Ovary (tissue), 9 donors: ENCODE results near the gene SVOP. TPM values are rescaled to one million over a fixed set of nuclear protein-coding genes. Genes with fewer than 3 reads are reported as not detected.
"Not testable (repeated sequence)": the region's sequence is repeated elsewhere in the genome, so short reads cannot be mapped to it uniquely, and the experiment has no call there.

Experiments
- DNase-seq, 5 donors: peaks; one replicate each; pipeline ENCODE4 v3.0.0-alpha.2; 2019 to 2020
- H3K27ac ChIP-seq, 2 donors: fragments of 200-600 bp; one replicate each; pipeline versions ENCODE4 v1.5.1 to v1.8.0; 2019 to 2022
- H3K27me3 ChIP-seq: fragments of 200-600 bp; one replicate; pipeline ENCODE4 v1.8.0; 2022
- H3K36me3 ChIP-seq: fragments of 200-600 bp; sonication (generic); one replicate; pipeline ENCODE4 v1.5.1; 2019
- H3K4me1 ChIP-seq: one replicate; pipeline ENCODE4 v1.8.1; 2013; ENCODE audit warnings: mild to moderate bottlenecking, moderate library complexity; ENCODE audit not compliant: insufficient read depth
- H3K4me3 ChIP-seq: fragments of 200-600 bp; sonication (generic); one replicate; pipeline ENCODE4 v1.5.1; 2017
- H3K9me3 ChIP-seq, 2 donors: fragments of 200-600 bp in 1 of 2; sonication (generic) in 1 of 2; one replicate each; pipeline versions ENCODE4 v1.5.1 to v1.8.1; 2013 to 2019; ENCODE audit warnings: mild to moderate bottlenecking in 1 of 2, moderate library complexity in 1 of 2
- CTCF ChIP-seq, 3 donors: fragments of 450-650 bp in 2 of 3; fragments of 200-600 bp in 1 of 3; IDR thresholded peaks; one replicate each; pipeline versions ENCODE4 v1.5.1 to v1.8.0; 2016 to 2022; ENCODE audit warnings: antibody characterized with exemption in 3 of 3, mild to moderate bottlenecking in 1 of 3
- EP300 ChIP-seq: sonication (generic); formaldehyde crosslinking; IDR thresholded peaks from one replicate; pipeline ENCODE4 v1.6.1; 2017; ENCODE audit warnings: antibody characterized with exemption
- POLR2A ChIP-seq: fragments of 450-650 bp; IDR thresholded peaks from one replicate; pipeline ENCODE4 v1.6.1; 2017; ENCODE audit warnings: antibody characterized with exemption, mild to moderate bottlenecking, moderate library complexity
- WGBS, 3 donors: extraction: QIAGEN DNeasy Blood & Tissue Kit in 1 of 3; methylation state at CpG; one replicate each; pipeline versions ENCODE4 v1.1.5 to v1.1.7; 2013 to 2017; 5-methylcytosine and 5-hydroxymethylcytosine counted together
- intact Hi-C, 4 donors: fragments of 100-400 bp; cut with DNase I; formaldehyde crosslinking; loops; one replicate each; pipeline versions ENCODE4 v1.11.0 to v1.15.1; 2022 to 2023
- polyA plus RNA-seq, 2 donors: library from polyadenylated mRNA; stranded (reverse); fragments of 200-250 nt in 1 of 2; fragments of 350-450 nt in 1 of 2; fragmentation: Illumina TruSeq in 1 of 2; extraction: RNeasy Lipid Tissue Mini Kit (QIAGEN cat#74804) in 1 of 2; gene quantifications; one replicate each; pipeline ENCODE4 v1.2.3, GENCODE V29; 2013 to 2014
- total RNA-seq, 7 donors: library from RNA; depleted of rRNA in 2 of 7; stranded (reverse); fragments of >200 nt in 2 of 7; fragmentation: NEBNext Ultra II Directional in 3 of 7; extraction: Animal tissue kit (Norgen Biotek cat#: 25700) in 3 of 7; gene quantifications; one replicate each; pipeline versions ENCODE4 v1.1.0 to v1.2.4, GENCODE V29; 2016 to 2023
- donor health status: DM: no; HTN: no; CAD: no; lungs with moderate emphysema.
- donor health status: DM: no; HTN: no; CAD: no.
- donor health status: Bipolar disorder and iron deficiency.
- donor health status: DM: yes; HTN: yes; CAD: no.
- donor health status: DM: no; HTN: no; CAD: no.
- donor health status: DM: yes; HTN: yes; CAD: no.

The SVOP gene
- total and polyA plus RNA-seq, 9 donors, result not detected

- no peaks in the 10 kb centered on the region for H3K36me3 ChIP-seq
- peak within 1 kb of the TSS; percentile 47 to 77 for H3K27ac ChIP-seq
- peak within 1 kb of the TSS; percentile 80 for H3K4me3 ChIP-seq
- no peaks in the 10 kb centered on the region for H3K27me3 ChIP-seq
- no peaks in the 10 kb centered on the region for H3K9me3 ChIP-seq
- TF ChIP-seq EP300 (no peak), POLR2A (peak; percentile 40), CTCF (IDR thresholded peaks at IDR 0.05) (no peak)
- 1% methylated on average over 49 to 61 of the region's 61 CpGs for WGBS, 3 donors
- intact Hi-C loops, result no loop called here
- peak; percentile 76 to 90 (median 85) for DNase-seq
- peaks cover 11% of the 10 kb centered on the region for H3K4me1 ChIP-seq
Measured at GRCh38 chr12:109052414-109053323, 31.8 kb upstream of the SVOP start, which contains the start of gene USP30. TSS of gene USP30 (plus strand) at chr12:109052576. CDS start at chr12:109052679, 103 bp downstream.

GRCh38 chr12:109052097-109052413 lies 31.2 kb upstream of the SVOP start:
- no peak for TF ChIP-seq POLR2A
- TF ChIP-seq EP300, result no peak
- TF ChIP-seq CTCF (IDR thresholded peaks at IDR 0.05), result no peak
- 7 to 8% (median 7%) methylated on average over 6 of the region's 6 CpGs for WGBS, 3 donors
- no peaks in the 10 kb centered on the region for H3K9me3 ChIP-seq
- peak overlapping the region; percentile 80 for H3K4me3 ChIP-seq
- no peak for DNase-seq
- intact Hi-C loops, result no loop called here
- H3K27me3 ChIP-seq, result no peaks in the 10 kb centered on the region
- H3K27ac ChIP-seq, result peak overlapping the region in 1 of 2 donors; percentile 47
- peaks cover 11% of the 10 kb centered on the region for H3K4me1 ChIP-seq
- no peaks in the 10 kb centered on the region for H3K36me3 ChIP-seq

- H3K36me3 ChIP-seq, H3K4me3 ChIP-seq, H3K27ac ChIP-seq, intact Hi-C loops, DNase-seq, H3K27me3 ChIP-seq, H3K9me3 ChIP-seq: not testable (repeated sequence)
- 65 to 80% (median 76%) methylated on average over 8 of the region's 8 CpGs for WGBS, 3 donors
- peaks cover 11% of the 10 kb centered on the region for H3K4me1 ChIP-seq
Measured at GRCh38 chr12:109049794-109050193, 28.9 kb upstream of the SVOP start.

- H3K36me3 ChIP-seq, H3K4me1 ChIP-seq, DNase-seq, H3K9me3 ChIP-seq, H3K27ac ChIP-seq, intact Hi-C loops, H3K27me3 ChIP-seq, H3K4me3 ChIP-seq: not testable (repeated sequence)
- 60 to 68% (median 66%) methylated on average over 3 of the region's 3 CpGs for WGBS, 3 donors
Measured at GRCh38 chr12:109048706-109049105, 27.8 kb upstream of the SVOP start.

- no peak for TF ChIP-seq EP300
- no peak for TF ChIP-seq CTCF (IDR thresholded peaks at IDR 0.05)
- TF ChIP-seq POLR2A, result no peak
Measured at GRCh38 chr12:109047081-109047805, 26.4 kb upstream of the SVOP start.

More at GRCh38 chr12:109047081-109047805, 26.4 kb upstream of the SVOP start:
- Histone ChIP-seq H3K36me3 (no peaks in the 10 kb centered on the region), H3K27ac (no peak overlapping the region), H3K4me3 (no peak overlapping the region), H3K9me3 (no peaks in the 10 kb centered on the region), H3K27me3 (no peaks in the 10 kb centered on the region), H3K4me1 (peaks cover 2% of the 10 kb centered on the region)
- 61 to 74% (median 66%) methylated on average over 8 of the region's 8 CpGs for WGBS, 3 donors
- DNase-seq, result no peak
- intact Hi-C loops, result no loop called here
